HAP-1 (cell line): ENCODE measurements around the gene VIPR2.
"Not testable (repeated sequence)": the region's sequence is repeated elsewhere in the genome, so short reads cannot be mapped to it uniquely, and the experiment has no call there.

Experiments used
- DNase-seq, 2 experiments: peaks; one replicate each; pipeline ENCODE4 v3.0.0-alpha.2; 2016 to 2020; ENCODE audit warnings: low spot score in 2 of 2
- H3K27me3 ChIP-seq: fragments of 250-450 bp; sonication (Bioruptor Pico); 2 replicates; pipeline ENCODE4 v1.5.1; 2020; ENCODE audit warnings: low read depth, mild to moderate bottlenecking, moderate library complexity
- H3K36me3 ChIP-seq: fragments of 250-450 bp; sonication (Bioruptor Pico); replicated peaks from 2 replicates; pipeline ENCODE4 v1.5.1; 2020; ENCODE audit warnings: mild to moderate bottlenecking
- H3K4me1 ChIP-seq: fragments of 250-450 bp; sonication (Bioruptor Pico); 2 replicates; pipeline ENCODE4 v1.5.1; 2020; ENCODE audit warnings: mild to moderate bottlenecking
- H3K4me3 ChIP-seq: fragments of 250-450 bp; sonication (Bioruptor Pico); 2 replicates; pipeline ENCODE4 v1.5.1; 2020; ENCODE audit warnings: mild to moderate bottlenecking, moderate library complexity
- H3K9me3 ChIP-seq: fragments of 250-450 bp; sonication (Bioruptor Pico); 2 replicates; pipeline ENCODE4 v1.5.1; 2020; ENCODE audit warnings: mild to moderate bottlenecking, moderate library complexity
- in situ Hi-C: fragments of 300-500 bp; cut with MboI; formaldehyde crosslinking; loops from 3 replicates; pipeline ENCODE4 v1.14.3; 2020; ENCODE audit warnings: low sequenced_read_pairs, inconsistent platforms, mixed read lengths

The VIPR2 gene

GRCh38 chr7:159006610-159007130, 138.0 kb downstream of the VIPR2 start:
- H3K4me1 ChIP-seq = no peaks in the 10 kb centered on the region
- H3K36me3 ChIP-seq = no peaks in the 10 kb centered on the region
- in situ Hi-C loops = no loop called here
- H3K9me3 ChIP-seq = no peaks in the 10 kb centered on the region
- no peak for DNase-seq
- no peak overlapping the region for H3K4me3 ChIP-seq
- H3K27me3 ChIP-seq = no peaks in the 10 kb centered on the region

GRCh38 chr7:159006022-159006609, 138.6 kb downstream of the VIPR2 start:
- DNase-seq, H3K4me1 ChIP-seq, in situ Hi-C loops, H3K4me3 ChIP-seq, H3K27me3 ChIP-seq, H3K9me3 ChIP-seq, H3K36me3 ChIP-seq: not testable (repeated sequence)

GRCh38 chr7:159005618-159006017, 139.0 kb downstream of the VIPR2 start:
- in situ Hi-C loops = no loop called here
- Histone ChIP-seq H3K4me1 (no peaks in the 10 kb centered on the region), H3K36me3 (no peaks in the 10 kb centered on the region), H3K27me3 (no peaks in the 10 kb centered on the region), H3K9me3 (no peaks in the 10 kb centered on the region), H3K4me3 (no peak overlapping the region)
- DNase-seq = no peak

GRCh38 chr7:159004411-159004810, 140.3 kb downstream of the VIPR2 start:
- no peak for DNase-seq
- Histone ChIP-seq H3K4me1 (no peaks in the 10 kb centered on the region), H3K9me3 (no peaks in the 10 kb centered on the region), H3K27me3 (no peaks in the 10 kb centered on the region), H3K4me3 (no peak overlapping the region), H3K36me3 (no peaks in the 10 kb centered on the region)
- in situ Hi-C loops = no loop called here

GRCh38 chr7:159001811-159002210, 142.9 kb downstream of the VIPR2 start:
- Histone ChIP-seq H3K36me3 (no peaks in the 10 kb centered on the region), H3K27me3 (no peaks in the 10 kb centered on the region), H3K9me3 (no peaks in the 10 kb centered on the region), H3K4me3 (no peak overlapping the region), H3K4me1 (no peaks in the 10 kb centered on the region)
- in situ Hi-C loops = no loop called here
- no peak for DNase-seq

- H3K4me3 ChIP-seq = no peak overlapping the region
- in situ Hi-C loops = no loop called here
- no peaks in the 10 kb centered on the region for H3K27me3 ChIP-seq
- no peaks in the 10 kb centered on the region for H3K4me1 ChIP-seq
- no peaks in the 10 kb centered on the region for H3K36me3 ChIP-seq
- no peak for DNase-seq
- H3K9me3 ChIP-seq = no peaks in the 10 kb centered on the region
These were observed 143.7 kb downstream of the VIPR2 start for GRCh38 chr7:159000859-159001435.

GRCh38 chr7:159000070-159000469, 144.6 kb downstream of the VIPR2 start:
- DNase-seq = no peak
- H3K36me3 ChIP-seq = no peaks in the 10 kb centered on the region
- no peaks in the 10 kb centered on the region for H3K9me3 ChIP-seq
- H3K4me1 ChIP-seq = no peaks in the 10 kb centered on the region
- H3K27me3 ChIP-seq = no peaks in the 10 kb centered on the region
- in situ Hi-C loops = no loop called here
- H3K4me3 ChIP-seq = no peak overlapping the region

- DNase-seq = no peak
- in situ Hi-C loops = no loop called here
- Histone ChIP-seq H3K36me3 (no peaks in the 10 kb centered on the region), H3K27me3 (no peaks in the 10 kb centered on the region), H3K4me3 (no peak overlapping the region), H3K4me1 (no peaks in the 10 kb centered on the region), H3K9me3 (no peaks in the 10 kb centered on the region)
These were observed 145.2 kb downstream of the VIPR2 start for GRCh38 chr7:158999496-158999895.

GRCh38 chr7:158998261-158998660, 146.4 kb downstream of the VIPR2 start:
- H3K9me3 ChIP-seq, H3K4me3 ChIP-seq, H3K27me3 ChIP-seq, in situ Hi-C loops, H3K36me3 ChIP-seq, H3K4me1 ChIP-seq, DNase-seq: not testable (repeated sequence)

- H3K27me3 ChIP-seq = no peaks in the 10 kb centered on the region
- no peaks in the 10 kb centered on the region for H3K36me3 ChIP-seq
- H3K4me1 ChIP-seq = no peaks in the 10 kb centered on the region
- no peaks in the 10 kb centered on the region for H3K9me3 ChIP-seq
- no peak for DNase-seq
- in situ Hi-C loops = no loop called here
- H3K4me3 ChIP-seq = no peak overlapping the region
These were observed 147.2 kb downstream of the VIPR2 start for GRCh38 chr7:158997471-158997870.

GRCh38 chr7:158997110-158997453, 147.6 kb downstream of the VIPR2 start:
- Histone ChIP-seq H3K36me3 (no peaks in the 10 kb centered on the region), H3K4me1 (no peaks in the 10 kb centered on the region), H3K4me3 (no peak overlapping the region), H3K27me3 (no peaks in the 10 kb centered on the region), H3K9me3 (no peaks in the 10 kb centered on the region)
- in situ Hi-C loops = no loop called here
- DNase-seq = no peak

GRCh38 chr7:158996214-158997109, 148.2 kb downstream of the VIPR2 start:
- no peak overlapping the region for H3K4me3 ChIP-seq
- no peaks in the 10 kb centered on the region for H3K27me3 ChIP-seq
- no peaks in the 10 kb centered on the region for H3K9me3 ChIP-seq
- no peaks in the 10 kb centered on the region for H3K36me3 ChIP-seq
- in situ Hi-C loops = no loop called here
- no peak for DNase-seq
- H3K4me1 ChIP-seq = no peaks in the 10 kb centered on the region

GRCh38 chr7:158995514-158995913, 149.2 kb downstream of the VIPR2 start:
- no peak for DNase-seq
- Histone ChIP-seq H3K27me3 (0 out of 2 replicates have a peak, but pooled peaks cover 3% of the 10 kb centered on the region), H3K36me3 (no peaks in the 10 kb centered on the region), H3K4me1 (no peaks in the 10 kb centered on the region), H3K4me3 (no peak overlapping the region), H3K9me3 (no peaks in the 10 kb centered on the region)
- in situ Hi-C loops = no loop called here

GRCh38 chr7:158994687-158995086, 150.0 kb downstream of the VIPR2 start:
- Histone ChIP-seq H3K9me3 (no peaks in the 10 kb centered on the region), H3K27me3 (0 out of 2 replicates have a peak, but pooled peaks cover 3% of the 10 kb centered on the region), H3K36me3 (no peaks in the 10 kb centered on the region), H3K4me1 (no peaks in the 10 kb centered on the region), H3K4me3 (no peak overlapping the region)
- no peak for DNase-seq
- in situ Hi-C loops = no loop called here
